Measurements from ENCODE around the gene PIH1D1.

DNA sequence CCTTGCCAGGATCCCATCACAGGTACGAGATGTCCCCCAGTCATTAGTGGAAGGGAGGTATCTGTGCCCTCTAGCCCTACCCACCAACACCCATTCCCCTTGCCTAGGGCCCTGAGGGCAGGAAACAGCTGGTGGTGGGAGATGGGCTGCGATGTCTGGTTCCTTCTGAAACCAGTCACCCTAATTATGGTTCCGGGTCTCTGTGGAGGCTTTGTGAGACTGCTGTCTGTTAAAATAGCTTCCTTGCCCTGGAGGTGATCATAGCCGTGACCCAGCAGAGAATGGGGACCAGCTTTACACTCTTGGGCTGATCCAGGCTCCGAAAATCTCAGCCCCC lies 6.9 kb upstream of the PIH1D1 start:
- TF ChIP-seq GATA2 (IDR thresholded peaks at IDR 0.05; ENCODE audit: low read depth, low read length) (no peak), GATA3 (IDR thresholded peaks at IDR 0.05; ENCODE audit: low read depth, low read length) (no peak)

Data from SH-SY5Y (cell line).